Small intestine (tissue), 7 donors: ENCODE measurements around the gene FGB. TPM values are rescaled to one million over a fixed set of nuclear protein-coding genes. Genes with fewer than 3 reads are reported as not detected.

Source experiments
- DNase-seq, 2 donors: peaks; one replicate each; pipeline versions ENCODE4 v3.0.0 to v3.0.0-alpha.2; 2013
- FAIRE-seq: peaks from 2 replicates; lab custom pipeline; 2012; peaks lifted over from hg19 to GRCh38; lab: Jason Lieb, UNC
- H3K27ac ChIP-seq, 3 donors: one replicate each; pipeline ENCODE4 v1.5.1; 2013; ENCODE audit warnings: low read length in 2 of 3, mild to moderate bottlenecking in 2 of 3, control low read depth in 1 of 3, inconsistent platforms in 1 of 3, low read depth in 1 of 3, moderate library complexity in 1 of 3
- H3K27me3 ChIP-seq, 3 donors: one replicate each; pipeline ENCODE4 v1.6.1; 2013; ENCODE audit warnings: low read length in 3 of 3, inconsistent platforms in 1 of 3; ENCODE audit not compliant: control insufficient read depth in 3 of 3, insufficient read depth in 3 of 3
- H3K36me3 ChIP-seq, 3 donors: one replicate each; pipeline ENCODE4 v1.6.1; 2013; ENCODE audit warnings: low read length in 3 of 3, inconsistent platforms in 1 of 3, low read depth in 1 of 3, mild to moderate bottlenecking in 1 of 3, moderate library complexity in 1 of 3; ENCODE audit not compliant: control insufficient read depth in 3 of 3, insufficient read depth in 2 of 3
- H3K4me1 ChIP-seq, 3 donors: one replicate each; pipeline ENCODE4 v1.6.1; 2013; ENCODE audit warnings: low read length in 2 of 3, inconsistent platforms in 1 of 3, low read depth in 1 of 3, mild to moderate bottlenecking in 1 of 3, moderate library complexity in 1 of 3; ENCODE audit not compliant: control insufficient read depth in 3 of 3, insufficient read depth in 2 of 3
- H3K4me3 ChIP-seq, 3 donors: one replicate each; pipeline ENCODE4 v1.5.1; 2013; ENCODE audit warnings: low read length in 3 of 3, control low read depth in 1 of 3, inconsistent platforms in 1 of 3, low read depth in 1 of 3, mild to moderate bottlenecking in 1 of 3, moderate library complexity in 1 of 3
- H3K9me3 ChIP-seq, 2 donors: one replicate each; pipeline ENCODE4 v1.6.1; 2013; ENCODE audit warnings: low read depth in 1 of 2, low read length in 1 of 2; ENCODE audit not compliant: control insufficient read depth in 2 of 2, insufficient read depth in 1 of 2
- WGBS, 3 donors: extraction: QIAGEN DNeasy Blood & Tissue Kit; methylation state at CpG; one replicate each; pipeline ENCODE4 v1.1.7; 2013; 5-methylcytosine and 5-hydroxymethylcytosine counted together
- polyA plus RNA-seq, 4 donors: library from polyadenylated mRNA; stranded (reverse) in 3 of 4; unstranded in 1 of 4; fragments of 200-250 nt in 3 of 4; fragments of 120-200 nt in 1 of 4; gene quantifications; one replicate each; pipeline versions ENCODE4 v1.2.1 to v1.2.3, GENCODE V29; 2013
- donor health status: healthy with polysubstance abuse.
- donor health status: control.
- donor health status: control.
- donor health status: Bipolar disorder and iron deficiency.
- donor health status: healthy.

FGB gene
- polyA plus RNA-seq, 4 donors, result 0.34 to 282 TPM; not detected in 2

DNA sequence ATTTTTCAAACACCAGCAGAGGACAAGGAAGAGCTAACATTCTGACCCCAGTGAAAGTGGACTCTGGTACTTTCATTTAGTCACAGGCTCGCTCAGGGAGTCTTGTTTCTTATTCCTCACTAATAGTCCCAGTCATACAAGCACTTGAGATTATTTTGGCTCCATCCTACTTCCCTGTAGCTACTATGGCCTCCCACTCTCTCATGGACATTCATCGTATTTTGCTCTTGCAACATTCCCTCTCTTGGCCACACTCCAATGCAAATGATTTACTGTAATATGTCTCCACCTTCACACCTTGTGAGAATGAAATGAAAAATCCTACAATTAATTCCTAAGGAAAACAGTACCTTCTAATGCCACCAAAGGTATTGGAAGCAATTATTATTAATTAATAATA, 33.9 kb upstream of the FGB start:
- 7 to 41% (median 20%) methylated on average over 2 of the region's 2 CpGs for WGBS, 3 donors
- H3K4me1 ChIP-seq, result no peaks in the 10 kb centered on the region
- H3K27ac ChIP-seq, result no peak overlapping the region
- DNase-seq (peak in 1 of 2 donors; percentile 10), FAIRE-seq (no peak)
- H3K36me3 ChIP-seq, result no peaks in the 10 kb centered on the region
- no peaks in the 10 kb centered on the region for H3K9me3 ChIP-seq
- H3K27me3 ChIP-seq, result no peaks in the 10 kb centered on the region
- H3K4me3 ChIP-seq, result no peak overlapping the region

DNA sequence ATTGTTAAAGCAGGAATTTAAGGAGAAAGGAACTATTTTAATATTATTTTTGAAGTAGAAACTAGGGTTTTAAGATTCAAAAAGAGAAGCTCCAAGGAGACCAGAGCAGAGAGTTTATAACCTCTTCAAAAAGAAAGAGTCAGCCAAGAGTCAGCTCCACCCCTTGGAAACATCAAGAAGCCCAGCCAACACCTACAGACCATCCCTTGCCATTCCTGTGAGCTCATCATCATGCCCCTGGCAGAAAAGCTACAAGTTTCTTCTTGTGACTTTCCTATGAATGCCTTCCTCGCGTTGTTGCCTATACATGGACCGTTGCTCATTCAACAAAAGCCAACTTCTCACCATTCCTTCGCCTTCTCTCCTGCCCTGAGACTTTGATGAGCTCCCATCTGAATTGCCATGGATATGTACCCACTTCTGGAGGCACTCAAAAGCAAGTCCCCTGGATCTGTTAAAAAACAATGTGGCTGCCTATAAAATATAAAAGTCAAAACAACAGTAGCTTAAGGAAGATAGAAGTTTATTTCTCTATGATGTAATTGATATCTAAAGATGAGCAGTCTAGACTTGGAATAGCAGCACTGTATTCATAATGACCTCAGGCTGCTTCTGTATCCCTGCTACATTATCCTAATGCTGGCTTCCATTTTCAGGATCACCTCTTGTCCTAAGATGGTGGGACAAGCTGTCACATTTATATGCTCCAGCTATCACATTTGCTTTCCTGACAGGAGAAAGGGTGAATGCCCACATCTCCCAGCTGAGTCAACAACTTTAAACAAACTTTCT, 32.9 kb upstream of the FGB start:
- DNase-seq (no peak), FAIRE-seq (no peak)
- Histone ChIP-seq H3K27me3 (no peaks in the 10 kb centered on the region), H3K36me3 (no peaks in the 10 kb centered on the region), H3K4me1 (no peaks in the 10 kb centered on the region), H3K27ac (no peak overlapping the region), H3K4me3 (no peak overlapping the region), H3K9me3 (no peaks in the 10 kb centered on the region)
- 84 to 95% (median 89%) methylated on average over 4 of the region's 4 CpGs for whole genome bisulfite sequencing, 3 donors

DNA sequence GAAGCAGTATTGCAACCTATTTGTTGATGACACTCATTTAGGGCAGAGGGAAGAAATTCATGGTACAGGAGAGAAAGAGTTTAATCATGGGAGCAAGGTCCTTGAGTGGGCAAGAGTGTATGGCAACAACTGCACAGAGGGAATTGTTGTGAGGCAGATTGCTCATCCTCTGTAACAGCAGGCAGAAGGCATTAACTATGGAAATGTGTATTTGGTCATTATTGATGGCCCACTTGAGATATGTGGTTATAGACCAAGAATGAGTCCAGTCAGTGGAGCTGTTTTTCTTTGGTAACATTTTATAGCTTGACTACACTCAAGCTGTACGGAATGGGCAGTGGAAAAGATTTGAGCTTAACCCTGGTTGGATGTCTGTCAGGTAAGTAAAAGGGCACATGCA, 28.5 kb upstream of the FGB start:
- peaks cover 0 to 5% (median 0%) of the 10 kb centered on the region in 3 donors for H3K36me3 ChIP-seq
- H3K27me3 ChIP-seq, result no peaks in the 10 kb centered on the region
- WGBS, 3 donors, result 83 to 88% (median 88%) methylated on average over 1 of the region's 1 CpG
- DNase-seq, result no peak
- H3K4me1 ChIP-seq, result no peaks in the 10 kb centered on the region
- H3K4me3 ChIP-seq, result no peak overlapping the region
- no peaks in the 10 kb centered on the region for H3K9me3 ChIP-seq
- no peak overlapping the region for H3K27ac ChIP-seq
- no peak for FAIRE-seq

DNA sequence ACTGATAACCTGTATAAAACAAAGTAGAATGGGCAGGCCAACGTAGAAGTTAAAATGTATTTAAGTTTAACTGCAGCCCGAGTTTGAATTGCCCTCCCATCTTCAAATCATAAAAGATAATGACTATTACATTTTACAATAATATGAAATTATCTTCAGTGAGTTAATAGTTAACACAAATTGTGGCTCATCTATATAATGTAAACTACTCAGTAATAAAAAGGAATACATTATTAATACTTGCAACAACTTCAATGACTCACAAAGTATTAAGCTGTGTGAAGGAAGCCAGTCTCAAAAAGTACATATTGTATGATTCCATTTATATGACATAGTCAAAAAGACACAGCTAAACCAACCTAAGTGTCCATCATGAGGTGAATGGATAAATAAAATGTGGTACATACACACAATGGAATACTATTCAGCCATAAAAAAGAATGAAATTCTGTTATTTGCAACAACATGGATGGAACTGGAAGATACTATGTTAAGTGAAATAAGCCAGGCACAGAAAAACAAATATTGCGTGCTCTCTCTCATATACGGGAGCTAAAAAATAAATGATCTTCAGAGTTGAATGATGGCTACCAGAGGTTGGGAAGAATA, 20.4 kb upstream of the FGB start:
- peak; percentile 44 for FAIRE-seq

DNA sequence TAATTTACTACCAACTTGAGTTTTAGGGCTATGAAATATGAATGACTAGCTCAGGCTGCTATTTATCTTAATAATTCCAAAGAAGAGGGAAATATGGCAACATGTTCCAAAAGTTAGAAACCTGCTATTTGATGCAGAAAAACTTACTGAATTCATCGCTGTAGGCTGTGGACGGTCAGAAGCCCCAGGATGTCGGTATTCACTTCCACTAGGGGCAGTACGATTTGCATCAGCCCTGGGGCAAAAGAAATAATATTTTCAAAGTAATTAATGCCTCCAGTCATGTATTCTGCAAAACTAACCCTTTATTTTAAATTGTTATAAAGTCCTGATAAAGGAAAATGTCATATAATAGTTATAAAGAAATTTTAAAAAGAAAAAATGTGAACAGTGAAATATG, 17.1 kb upstream of the FGB start:
- Histone ChIP-seq H3K4me1 (peaks cover 2 to 10% (median 4%) of the 10 kb centered on the region in 3 donors), H3K36me3 (peaks cover 5 to 14% (median 9%) of the 10 kb centered on the region in 3 donors), H3K27ac (no peak overlapping the region), H3K4me3 (no peak overlapping the region), H3K27me3 (no peaks in the 10 kb centered on the region), H3K9me3 (peaks cover 0 to 2% of the 10 kb centered on the region in 2 donors)
- DNase-seq (no peak), FAIRE-seq (no peak)
- WGBS, 3 donors, result 94 to 98% (median 94%) methylated on average over 4 of the region's 4 CpGs

More for the DNA sequence above, 20.4 kb upstream of the FGB start:
- WGBS, 3 donors, result 64 to 84% (median 70%) methylated on average over 4 of the region's 4 CpGs
- Histone ChIP-seq H3K9me3 (peaks cover 0 to 2% of the 10 kb centered on the region in 2 donors), H3K27ac (peak overlapping the region in 1 of 3 donors; percentile 20), H3K4me1 (no peaks in the 10 kb centered on the region), H3K27me3 (no peaks in the 10 kb centered on the region), H3K36me3 (peaks cover 5 to 18% (median 9%) of the 10 kb centered on the region in 3 donors), H3K4me3 (no peak overlapping the region)
- peak; percentile 39 to 60 for DNase-seq

DNA sequence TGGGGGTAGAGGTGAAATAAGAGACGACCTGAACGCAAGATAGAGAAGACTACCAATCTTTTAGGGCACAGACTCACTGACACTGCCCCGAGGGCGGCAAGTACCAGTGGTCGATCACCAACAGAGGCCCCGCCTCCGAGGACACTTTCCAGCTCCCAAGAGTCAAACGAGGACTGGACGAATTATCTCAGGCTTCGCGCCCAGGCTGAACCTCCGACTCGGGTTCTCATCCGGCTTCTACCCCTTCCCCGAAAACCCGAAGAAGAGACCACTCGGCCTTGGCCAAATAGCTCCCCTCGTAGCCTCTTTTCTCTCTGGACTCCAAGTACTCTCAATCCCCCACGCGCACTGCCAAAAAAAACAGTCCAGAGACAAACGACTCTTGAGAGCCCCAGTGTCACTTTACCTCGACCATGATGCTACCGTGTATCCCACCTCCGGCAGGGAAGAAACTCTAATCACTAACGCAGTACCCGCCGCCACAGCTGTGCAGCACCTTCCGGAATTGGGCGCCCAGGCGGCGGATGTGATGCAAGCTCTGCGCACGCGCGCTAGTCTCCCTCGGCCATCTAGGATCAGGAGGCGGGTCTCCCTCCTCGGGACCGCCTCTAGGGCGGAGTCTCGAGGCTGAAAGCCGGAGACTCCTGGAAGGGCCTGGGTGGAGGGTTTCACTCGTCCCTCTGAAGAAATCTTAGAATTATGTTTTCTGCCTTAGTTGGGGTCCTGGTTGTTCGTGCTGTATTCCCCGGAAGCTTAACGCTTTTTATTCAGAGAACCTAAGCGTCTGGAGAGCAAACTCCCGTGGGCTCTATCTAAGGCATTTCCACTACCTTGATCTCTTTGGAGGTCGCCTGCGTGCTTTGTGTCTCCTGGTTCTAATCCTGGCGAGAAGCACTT, 12.7 kb upstream of the FGB start, which contains the start of gene PLRG1:
TSS of gene PLRG1 (minus strand) at position 507 of the 897 bp plus-strand sequence. CDS start at position 415, 92 bp downstream.
- H3K27ac ChIP-seq, result peak within 1 kb of the TSS in 2 of 3 donors; percentile 69 to 88
- H3K27me3 ChIP-seq, result no peaks in the 10 kb centered on the region
- H3K4me1 ChIP-seq, result peaks cover 2 to 13% (median 4%) of the 10 kb centered on the region in 3 donors
- WGBS, 3 donors, result 0 to 1% (median 0%) methylated on average over 50 to 51 of the region's 51 CpGs
- DNase-seq (peak; percentile 97 to 99), FAIRE-seq (peak; percentile 33)
- H3K36me3 ChIP-seq, result peaks cover 0 to 6% (median 4%) of the 10 kb centered on the region in 3 donors
- H3K4me3 ChIP-seq, result peak within 1 kb of the TSS; percentile 73 to 88 (median 82)
- H3K9me3 ChIP-seq, result no peaks in the 10 kb centered on the region

DNA sequence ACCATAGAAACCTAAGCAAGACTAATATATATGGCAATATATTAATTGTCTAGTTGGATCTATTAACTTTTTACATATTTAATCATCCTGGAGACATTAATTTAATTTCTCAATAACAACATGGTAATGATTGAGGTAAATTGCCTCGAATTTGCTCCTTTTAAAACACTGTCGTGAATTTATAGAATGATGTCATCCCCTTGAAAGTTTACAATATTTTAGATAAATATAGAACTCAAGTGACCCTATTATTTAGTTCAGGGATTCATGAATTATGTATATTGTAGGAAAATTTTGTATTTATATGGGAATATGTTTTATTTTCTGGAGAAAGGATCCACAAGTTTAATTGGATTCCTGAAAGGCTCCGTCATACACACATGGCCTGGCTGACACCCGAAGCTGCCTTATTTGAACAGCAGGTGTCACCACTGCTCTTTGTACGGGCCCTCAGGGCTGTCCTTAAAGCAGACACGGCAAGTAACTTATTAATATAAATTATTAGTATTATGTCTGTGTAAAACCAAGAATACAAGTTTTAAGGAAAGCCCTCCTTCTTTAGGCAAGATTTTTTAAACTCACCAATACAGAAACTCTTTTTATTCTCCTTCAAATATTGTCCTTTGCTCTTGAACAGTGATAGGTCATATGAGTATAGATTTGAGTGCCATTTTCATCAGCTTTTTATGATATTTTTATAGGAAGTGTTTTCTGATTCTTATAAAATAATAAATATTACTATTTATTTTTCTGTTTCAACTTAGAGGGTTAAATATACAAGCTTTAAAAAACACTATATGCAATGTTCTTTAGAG, 10.7 kb upstream of the FGB start:
- H3K27ac ChIP-seq, result no peak overlapping the region
- 19 to 21% (median 19%) methylated on average over 6 of the region's 6 CpGs for WGBS, 3 donors
- FAIRE-seq, result peak; percentile 78

More for the DNA sequence above, 10.7 kb upstream of the FGB start:
- Histone ChIP-seq H3K9me3 (no peaks in the 10 kb centered on the region), H3K4me1 (peaks cover 2 to 13% (median 4%) of the 10 kb centered on the region in 3 donors), H3K27me3 (no peaks in the 10 kb centered on the region), H3K36me3 (no peaks in the 10 kb centered on the region), H3K4me3 (no peak overlapping the region)
- peak; percentile 84 to 85 for DNase-seq
